ENCODE data around the gene FNDC3B. TPM values are rescaled to one million over a fixed set of nuclear protein-coding genes. Genes with fewer than 3 reads are reported as not detected.

Gene FNDC3B
- total and polyA plus RNA-seq, 9 of the 15 experiments (the other 6 are each of a cell fraction or from before 2014, with no cell fraction given): 7.0 to 35.8 (median 16.2) TPM

GRCh38 chr3:172040078-172040980 is 951 bp downstream of the FNDC3B start (continued):
- TF ChIP-seq FUS (optimal IDR thresholded peaks at IDR 0.05; ENCODE audit: low read depth, low read length) (peak; percentile 57), FOXP1 (CRISPR knock-in tag; IDR thresholded peaks at IDR 0.05) (peak; percentile 90; the same call in 1 of the 2 replicates), ZNF764 (CRISPR knock-in tag; IDR thresholded peaks at IDR 0.05; ENCODE audit: low read depth) (no peak), ZNF146 (CRISPR knock-in tag; IDR thresholded peaks at IDR 0.05; ENCODE audit: unreplicated experiment) (no peak), POLR2H (tag; IDR thresholded peaks at IDR 0.05; ENCODE audit: low read depth) (no peak), NFE2L1 (tag; IDR thresholded peaks at IDR 0.05; ENCODE audit: borderline replicate concordance, low read depth) (no peak), MBD2 (IDR thresholded peaks at IDR 0.05; ENCODE audit: borderline replicate concordance, low read depth) (no peak), FOXA1 (IDR thresholded peaks at IDR 0.05; ENCODE audit: borderline replicate concordance) (no peak), ZBTB7A (IDR thresholded peaks at IDR 0.05; ENCODE audit: borderline replicate concordance, control insufficient read depth, low read depth, low read length) (peak; percentile 81), ZNF217 (CRISPR knock-in tag; IDR thresholded peaks at IDR 0.05) (no peak), GTF2A2 (tag; IDR thresholded peaks at IDR 0.05) (no peak), TSC22D4 (tag; IDR thresholded peaks at IDR 0.05) (no peak), MYBL2 (IDR thresholded peaks at IDR 0.05; ENCODE audit: low read depth) (no peak), MYBL2 (CRISPR knock-in tag; IDR thresholded peaks at IDR 0.05; ENCODE audit: borderline replicate concordance) (no peak), KLF6 (CRISPR knock-in tag; IDR thresholded peaks at IDR 0.05; ENCODE audit: borderline replicate concordance) (no peak), SMAD4 (CRISPR knock-in tag; conservative IDR thresholded peaks at IDR 0.05) (no peak; the same call in 1 of the 2 replicates)
- TF ChIP-seq, protein P1, sequence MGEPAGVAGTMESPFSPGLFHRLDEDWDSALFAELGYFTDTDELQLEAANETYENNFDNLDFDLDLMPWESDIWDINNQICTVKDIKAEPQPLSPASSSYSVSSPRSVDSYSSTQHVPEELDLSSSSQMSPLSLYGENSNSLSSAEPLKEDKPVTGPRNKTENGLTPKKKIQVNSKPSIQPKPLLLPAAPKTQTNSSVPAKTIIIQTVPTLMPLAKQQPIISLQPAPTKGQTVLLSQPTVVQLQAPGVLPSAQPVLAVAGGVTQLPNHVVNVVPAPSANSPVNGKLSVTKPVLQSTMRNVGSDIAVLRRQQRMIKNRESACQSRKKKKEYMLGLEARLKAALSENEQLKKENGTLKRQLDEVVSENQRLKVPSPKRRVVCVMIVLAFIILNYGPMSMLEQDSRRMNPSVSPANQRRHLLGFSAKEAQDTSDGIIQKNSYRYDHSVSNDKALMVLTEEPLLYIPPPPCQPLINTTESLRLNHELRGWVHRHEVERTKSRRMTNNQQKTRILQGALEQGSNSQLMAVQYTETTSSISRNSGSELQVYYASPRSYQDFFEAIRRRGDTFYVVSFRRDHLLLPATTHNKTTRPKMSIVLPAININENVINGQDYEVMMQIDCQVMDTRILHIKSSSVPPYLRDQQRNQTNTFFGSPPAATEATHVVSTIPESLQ (CRISPR knock-in tag; IDR thresholded peaks at IDR 0.05): no peak
- TF ChIP-seq, protein P2, sequence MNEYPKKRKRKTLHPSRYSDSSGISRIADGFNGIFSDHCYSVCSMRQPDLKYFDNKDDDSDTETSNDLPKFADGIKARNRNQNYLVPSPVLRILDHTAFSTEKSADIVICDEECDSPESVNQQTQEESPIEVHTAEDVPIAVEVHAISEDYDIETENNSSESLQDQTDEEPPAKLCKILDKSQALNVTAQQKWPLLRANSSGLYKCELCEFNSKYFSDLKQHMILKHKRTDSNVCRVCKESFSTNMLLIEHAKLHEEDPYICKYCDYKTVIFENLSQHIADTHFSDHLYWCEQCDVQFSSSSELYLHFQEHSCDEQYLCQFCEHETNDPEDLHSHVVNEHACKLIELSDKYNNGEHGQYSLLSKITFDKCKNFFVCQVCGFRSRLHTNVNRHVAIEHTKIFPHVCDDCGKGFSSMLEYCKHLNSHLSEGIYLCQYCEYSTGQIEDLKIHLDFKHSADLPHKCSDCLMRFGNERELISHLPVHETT (CRISPR knock-in tag; conservative IDR thresholded peaks at IDR 0.05 in 1 of 2, IDR thresholded peaks at IDR 0.05 in 1 of 2): peak in 1 of 2 experiments; percentile 91; a peak in 2 of 4 replicates
- TF ChIP-seq, protein P3, sequence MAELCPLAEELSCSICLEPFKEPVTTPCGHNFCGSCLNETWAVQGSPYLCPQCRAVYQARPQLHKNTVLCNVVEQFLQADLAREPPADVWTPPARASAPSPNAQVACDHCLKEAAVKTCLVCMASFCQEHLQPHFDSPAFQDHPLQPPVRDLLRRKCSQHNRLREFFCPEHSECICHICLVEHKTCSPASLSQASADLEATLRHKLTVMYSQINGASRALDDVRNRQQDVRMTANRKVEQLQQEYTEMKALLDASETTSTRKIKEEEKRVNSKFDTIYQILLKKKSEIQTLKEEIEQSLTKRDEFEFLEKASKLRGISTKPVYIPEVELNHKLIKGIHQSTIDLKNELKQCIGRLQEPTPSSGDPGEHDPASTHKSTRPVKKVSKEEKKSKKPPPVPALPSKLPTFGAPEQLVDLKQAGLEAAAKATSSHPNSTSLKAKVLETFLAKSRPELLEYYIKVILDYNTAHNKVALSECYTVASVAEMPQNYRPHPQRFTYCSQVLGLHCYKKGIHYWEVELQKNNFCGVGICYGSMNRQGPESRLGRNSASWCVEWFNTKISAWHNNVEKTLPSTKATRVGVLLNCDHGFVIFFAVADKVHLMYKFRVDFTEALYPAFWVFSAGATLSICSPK (IDR thresholded peaks at IDR 0.05; ENCODE audit: borderline replicate concordance): no peak
- TF ChIP-seq, protein P4, sequence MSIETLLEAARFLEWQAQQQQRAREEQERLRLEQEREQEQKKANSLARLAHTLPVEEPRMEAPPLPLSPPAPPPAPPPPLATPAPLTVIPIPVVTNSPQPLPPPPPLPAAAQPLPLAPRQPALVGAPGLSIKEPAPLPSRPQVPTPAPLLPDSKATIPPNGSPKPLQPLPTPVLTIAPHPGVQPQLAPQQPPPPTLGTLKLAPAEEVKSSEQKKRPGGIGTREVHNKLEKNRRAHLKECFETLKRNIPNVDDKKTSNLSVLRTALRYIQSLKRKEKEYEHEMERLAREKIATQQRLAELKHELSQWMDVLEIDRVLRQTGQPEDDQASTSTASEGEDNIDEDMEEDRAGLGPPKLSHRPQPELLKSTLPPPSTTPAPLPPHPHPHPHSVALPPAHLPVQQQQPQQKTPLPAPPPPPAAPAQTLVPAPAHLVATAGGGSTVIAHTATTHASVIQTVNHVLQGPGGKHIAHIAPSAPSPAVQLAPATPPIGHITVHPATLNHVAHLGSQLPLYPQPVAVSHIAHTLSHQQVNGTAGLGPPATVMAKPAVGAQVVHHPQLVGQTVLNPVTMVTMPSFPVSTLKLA (conservative IDR thresholded peaks at IDR 0.05): no peak
